GM19023 (cell line): ENCODE results near the gene MBD3L2.
"Not testable (repeated sequence)": the region's sequence is repeated elsewhere in the genome, so short reads cannot be mapped to it uniquely, and the experiment has no call there.

ENCODE experiments used
- ATAC-seq: cut with Tn5 transposase; IDR thresholded peaks from one replicate; pipeline ENCODE4 v1.9.1; 2021; ENCODE audit warnings: mild to moderate bottlenecking, moderate library complexity; ENCODE audit not compliant: unreplicated experiment

The MBD3L2 gene

GRCh38 chr19:7049021-7049420 is at the start of gene MBD3L2:
Gene MBD3L2 (plus strand): TSS chr19:7049321. CDS start chr19:7049374, 53 bp downstream.
- ATAC-seq = not testable (repeated sequence)

- ATAC-seq = no peak
Measured at GRCh38 chr19:6999933-7000332, 49.2 kb upstream of the MBD3L2 start.

DNA sequence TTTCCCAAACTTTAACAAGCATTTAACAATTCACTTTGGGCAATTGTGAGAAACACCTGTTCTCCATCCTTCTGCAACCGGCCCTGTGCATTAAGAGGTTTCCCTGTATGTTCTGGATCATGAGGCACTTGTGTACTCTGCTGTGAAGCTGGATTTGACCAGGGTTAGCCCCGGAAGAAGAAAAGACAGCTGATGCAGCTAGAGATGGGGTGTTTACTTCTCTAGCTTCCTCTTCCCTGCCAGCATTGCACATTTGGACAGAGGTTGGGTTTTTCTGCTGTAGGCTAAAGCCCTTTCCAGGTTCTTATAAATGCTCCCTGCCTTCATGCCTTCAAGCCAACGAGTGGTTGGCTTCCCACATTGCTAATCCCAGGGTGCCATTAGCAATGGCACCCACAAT is 48.8 kb upstream of the MBD3L2 start:
- ATAC-seq = no peak

DNA sequence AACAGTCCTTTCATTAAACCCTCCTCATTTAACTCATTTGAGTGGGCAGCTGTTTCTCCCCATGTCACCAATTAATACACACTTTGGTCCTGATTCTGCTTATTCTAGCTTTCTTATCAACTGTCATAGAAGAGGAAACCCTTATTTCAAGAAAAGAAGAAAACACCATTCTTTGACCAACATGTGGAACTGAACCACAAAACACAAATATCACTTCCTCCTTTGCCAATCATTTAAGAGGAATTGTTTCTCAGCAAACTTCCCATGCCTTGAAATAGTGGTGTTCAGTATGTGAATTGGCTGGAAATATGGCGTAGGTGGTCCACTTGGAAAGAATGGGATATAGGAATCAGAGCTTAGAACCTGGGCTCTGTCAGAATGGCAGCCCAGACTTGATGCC is 48.3 kb upstream of the MBD3L2 start:
- ATAC-seq = no peak

DNA sequence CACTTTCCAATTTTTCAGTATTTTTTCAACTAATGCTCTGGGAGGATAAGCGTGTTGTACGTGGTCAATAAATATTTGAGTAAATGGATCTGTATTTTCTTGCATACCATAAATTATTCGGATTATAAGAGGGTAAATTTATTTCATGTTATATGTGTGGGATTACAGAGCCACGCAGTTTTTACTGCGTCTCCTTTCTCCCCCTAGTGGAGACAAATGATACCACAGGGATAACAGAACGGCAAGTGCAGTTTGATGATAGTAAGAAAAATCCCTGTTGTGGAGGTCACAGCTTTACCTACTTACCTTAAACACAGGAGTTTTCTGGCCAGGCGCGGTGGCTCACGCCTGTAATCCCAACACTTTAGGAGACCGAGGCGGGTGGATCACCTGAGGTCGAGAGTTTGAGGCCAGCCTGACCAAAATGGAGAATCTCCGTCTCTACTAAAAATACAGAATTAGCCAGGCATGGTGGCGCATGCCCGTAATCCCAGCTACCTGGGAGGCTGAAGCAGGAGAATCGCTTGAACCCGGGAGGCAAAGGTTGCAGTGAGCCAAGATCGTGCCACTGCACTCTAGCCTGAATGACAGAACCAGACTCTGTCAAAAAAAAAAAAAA is 44.7 kb upstream of the MBD3L2 start:
- no peak for ATAC-seq

- ATAC-seq = no peak
Measured at GRCh38 chr19:7006135-7006704, 42.9 kb upstream of the MBD3L2 start.

GRCh38 chr19:7007859-7008258 is 41.3 kb upstream of the MBD3L2 start:
- ATAC-seq = no peak

DNA sequence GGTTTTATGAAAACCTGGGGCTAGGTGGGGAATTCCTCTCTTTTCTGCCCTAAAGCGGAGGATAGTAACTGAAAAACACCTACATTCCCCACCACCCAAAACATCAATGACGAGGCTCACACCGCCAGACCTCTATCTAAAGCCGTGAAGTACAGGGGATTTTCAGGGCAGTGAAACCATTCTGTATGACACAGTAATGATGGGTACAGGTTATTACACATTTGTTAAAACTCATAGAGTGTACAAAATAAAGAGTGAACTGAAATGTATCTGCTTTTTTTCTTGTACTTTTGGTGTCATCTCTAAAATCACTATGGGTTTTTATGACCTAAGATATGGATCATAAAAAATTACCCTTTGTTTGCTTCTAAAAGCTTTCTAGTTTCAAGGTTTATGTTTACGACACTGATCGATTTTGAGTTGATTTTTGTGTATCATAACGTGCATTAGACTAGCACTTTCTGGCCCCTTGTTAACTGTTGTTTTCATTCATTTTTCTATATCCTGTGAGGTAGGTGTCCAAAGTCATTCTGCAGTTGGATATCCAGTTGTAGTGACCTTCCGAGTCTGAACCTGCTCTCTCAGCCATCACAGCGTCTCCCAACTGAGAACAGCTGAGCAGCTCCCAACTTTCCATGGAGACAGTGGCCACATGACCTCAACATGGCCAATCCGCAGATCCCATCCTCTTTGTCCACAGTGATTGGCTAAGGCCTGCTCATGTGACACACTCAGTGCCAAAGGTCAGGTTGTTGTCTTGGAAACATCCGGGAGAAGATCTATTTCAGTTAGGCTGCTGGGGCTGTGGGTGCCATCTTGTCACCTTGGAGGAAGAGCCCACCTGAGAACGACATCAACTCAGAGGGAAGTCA is 38.2 kb upstream of the MBD3L2 start:
- no peak for ATAC-seq

- no peak for ATAC-seq
Measured at GRCh38 chr19:7013678-7014077, 35.4 kb upstream of the MBD3L2 start.

DNA sequence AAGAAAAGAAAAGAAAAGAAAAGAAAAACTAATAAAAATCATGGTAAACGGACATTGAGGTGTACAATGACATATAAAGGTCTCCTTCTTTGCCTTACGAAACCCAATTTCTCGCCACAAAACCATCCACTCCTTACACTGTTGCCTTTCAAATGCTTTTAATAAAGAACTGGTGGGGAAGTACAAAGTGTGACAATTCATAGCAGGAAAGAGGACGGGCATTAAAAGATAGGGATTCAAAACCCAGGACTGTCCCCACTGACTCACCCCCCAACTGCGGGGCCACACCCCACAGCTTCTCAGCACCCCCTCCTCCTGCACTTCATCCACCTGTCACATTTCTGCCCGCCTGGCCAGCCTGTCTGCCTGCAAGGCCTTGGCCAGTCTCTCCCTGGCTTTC is 30.3 kb upstream of the MBD3L2 start:
- no peak for ATAC-seq

GRCh38 chr19:7021331-7021730 is 27.8 kb upstream of the MBD3L2 start, which contains the start of gene MBD3L2B:
Gene MBD3L2B (minus strand): TSS chr19:7021431. CDS start chr19:7021397, 34 bp downstream.
- ATAC-seq = not testable (repeated sequence)

GRCh38 chr19:7028790-7029189 is 20.3 kb upstream of the MBD3L2 start:
- ATAC-seq = not testable (repeated sequence)

DNA sequence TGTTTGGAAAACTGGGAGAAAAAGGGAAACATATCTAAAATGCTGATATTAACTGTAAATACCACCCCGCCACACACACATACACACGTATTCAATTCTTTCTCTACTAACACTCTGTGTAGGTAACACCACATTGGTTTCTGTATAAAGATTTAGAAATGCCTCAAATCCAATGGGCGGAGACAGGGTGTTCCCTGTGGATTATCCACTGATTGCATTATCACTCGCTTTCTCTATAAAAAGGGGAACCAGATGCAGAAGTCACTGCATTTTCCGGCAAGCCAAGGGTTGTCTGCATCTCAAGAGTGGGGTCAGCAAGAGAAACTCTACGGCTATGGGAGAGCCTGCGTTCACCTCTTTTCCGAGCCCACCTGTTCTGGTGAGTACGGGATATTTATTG is 18.8 kb upstream of the MBD3L2 start, which contains the start of gene MBD3L5:
MBD3L5 (plus strand) TSS at position 301 of the 400 bp plus-strand sequence; CDS start at position 335, 34 bp downstream.
- not testable (repeated sequence) for ATAC-seq

- not testable (repeated sequence) for ATAC-seq
Measured at GRCh38 chr19:7040079-7040478, 9.0 kb upstream of the MBD3L2 start, which contains the start of gene MBD3L4. Gene MBD3L4 (minus strand): TSS chr19:7040179. CDS start chr19:7040144, 35 bp downstream.

DNA sequence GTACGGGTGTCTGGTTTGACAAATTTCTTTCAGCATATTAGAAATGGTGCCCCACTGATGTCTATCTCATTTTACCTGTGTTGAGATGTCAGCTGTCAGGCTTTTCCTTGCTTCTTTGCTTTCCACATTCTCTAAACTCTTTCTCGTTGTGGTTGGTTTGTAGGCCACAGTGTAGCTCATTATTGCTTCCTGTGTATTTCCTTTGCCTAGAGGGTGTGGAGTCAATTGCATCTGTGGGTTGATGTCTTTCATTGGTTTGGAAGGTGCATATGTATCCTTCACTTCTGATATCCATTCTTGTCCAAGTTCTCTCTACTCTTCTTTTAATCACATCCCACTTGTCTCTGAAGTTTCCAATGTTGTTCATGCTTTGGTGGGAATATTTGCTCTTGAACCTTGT is 7.6 kb upstream of the MBD3L2 start:
- ATAC-seq = not testable (repeated sequence)

- ATAC-seq = not testable (repeated sequence)
Measured at GRCh38 chr19:7051421-7051820, 2.3 kb downstream of the MBD3L2 start.

- not testable (repeated sequence) for ATAC-seq
Measured at GRCh38 chr19:7052896-7053295, 3.8 kb downstream of the MBD3L2 start.

DNA sequence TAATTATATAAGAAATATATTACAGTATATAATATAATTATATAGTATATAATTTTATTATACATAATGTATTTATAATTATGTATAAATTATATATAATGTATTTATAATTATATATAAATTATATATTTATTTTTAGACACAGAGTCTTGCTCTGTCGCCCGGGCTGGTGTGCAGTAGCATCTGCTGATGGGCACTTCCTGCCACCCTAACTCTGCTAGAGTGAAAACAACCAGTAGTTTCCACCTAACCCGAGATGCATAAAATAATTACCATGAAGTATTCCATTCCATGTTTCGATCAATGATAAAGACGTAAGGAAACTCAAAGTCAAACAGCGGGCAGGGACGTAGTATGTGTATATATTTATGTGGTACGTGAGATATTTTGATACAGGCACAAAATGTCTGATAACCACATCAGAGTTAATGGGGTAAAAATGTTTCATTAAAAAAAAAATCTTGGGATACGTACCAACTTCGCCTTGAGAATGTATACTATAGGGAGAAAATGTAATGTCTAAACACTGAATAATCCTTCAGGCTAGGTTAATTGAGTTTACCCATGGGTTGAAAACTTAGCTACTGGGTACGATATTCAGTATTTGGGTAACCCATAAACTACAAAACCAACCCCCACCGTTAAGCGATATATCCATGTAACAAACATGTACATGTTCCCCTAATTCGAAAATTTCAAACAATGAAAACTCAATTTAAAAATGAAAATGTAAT is 5.7 kb downstream of the MBD3L2 start:
- ATAC-seq = not testable (repeated sequence)

GRCh38 chr19:7055679-7056078 is 6.6 kb downstream of the MBD3L2 start:
- ATAC-seq = not testable (repeated sequence)

- ATAC-seq = not testable (repeated sequence)
Measured at GRCh38 chr19:7056371-7056770, 7.2 kb downstream of the MBD3L2 start.

GRCh38 chr19:7058576-7058975 is 9.5 kb downstream of the MBD3L2 start, which contains the start of gene MBD3L3:
Gene MBD3L3 (minus strand): TSS chr19:7058676. CDS start chr19:7058605, 71 bp downstream.
- ATAC-seq = not testable (repeated sequence)
